Pulmonary artery endothelial cell (primary cell): Measurements from ENCODE around the gene SLC15A5. TPM values are rescaled to one million over a fixed set of nuclear protein-coding genes. Genes with fewer than 3 reads are reported as not detected.

ENCODE experiments used
- DNase-seq: peaks from one replicate; pipeline ENCODE4 v3.0.0-alpha.2; 2011; ENCODE audit warnings: low read depth, low spot score
- total RNA-seq: library from RNA; depleted of rRNA; stranded (reverse); fragments of >200 nt; gene quantifications from 2 replicates; pipeline ENCODE4 v1.2.3, GENCODE V29; 2014

Gene SLC15A5
- total RNA-seq, 1 donor from 2014 or later, result not detected

DNA sequence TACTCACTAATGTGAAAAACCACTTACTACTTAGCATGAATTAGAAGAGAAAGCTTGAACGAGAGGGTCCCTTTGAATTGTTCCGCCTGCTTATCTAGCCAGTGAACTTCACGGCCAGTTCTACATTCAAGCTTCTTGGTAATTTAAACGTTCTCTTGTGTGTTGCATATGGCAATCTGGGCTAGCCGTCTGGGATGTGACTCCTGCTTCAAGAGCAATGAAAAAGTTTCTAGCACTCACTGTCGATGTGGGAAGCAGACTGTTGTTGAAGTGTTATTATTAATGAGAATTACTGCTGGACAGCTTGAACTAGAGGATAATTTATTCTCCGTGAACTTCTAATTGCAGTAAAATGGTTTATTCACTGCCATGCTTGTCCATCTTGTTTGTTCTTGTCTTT is 93.9 kb downstream of the SLC15A5 start:
- no peak for DNase-seq

DNA sequence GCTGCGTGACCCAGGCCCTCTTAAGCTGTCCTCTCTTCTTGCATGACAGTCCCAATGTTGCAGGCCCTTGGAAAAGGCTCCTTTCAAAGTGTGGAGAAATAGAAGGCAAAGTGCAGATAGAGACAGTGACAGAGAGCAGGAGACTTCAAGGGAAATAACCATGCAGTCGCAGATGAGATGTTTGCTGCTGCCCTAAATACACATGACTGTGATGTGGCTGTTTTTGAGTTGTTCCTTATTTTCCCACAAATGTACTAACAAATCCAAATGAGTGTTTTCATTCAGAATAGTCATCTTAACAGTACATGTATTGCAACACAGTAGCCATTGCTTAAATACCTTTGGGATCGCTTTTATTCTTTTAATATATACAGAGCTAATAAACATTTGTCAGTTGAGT is 101.6 kb downstream of the SLC15A5 start:
- no peak for DNase-seq

DNA sequence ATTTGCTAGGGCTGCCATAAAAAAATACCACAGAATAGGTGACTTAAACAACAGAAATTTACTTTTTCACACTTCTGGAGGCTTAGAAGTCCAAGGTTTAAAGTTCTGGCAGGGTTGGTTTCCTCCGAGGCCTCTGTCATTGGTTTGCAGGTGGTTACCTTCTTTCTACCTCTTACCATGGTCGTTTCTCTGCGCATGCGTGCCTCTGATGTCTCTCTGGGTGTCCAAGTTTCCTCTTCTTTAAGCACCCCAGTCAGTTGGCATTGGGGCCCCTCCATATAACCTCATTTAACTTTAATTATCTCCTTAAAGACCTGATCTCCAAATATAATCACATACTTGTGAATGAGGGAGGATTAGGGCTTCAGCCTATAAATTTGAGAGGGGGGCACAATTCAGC is 103.2 kb downstream of the SLC15A5 start:
- no peak for DNase-seq

DNA sequence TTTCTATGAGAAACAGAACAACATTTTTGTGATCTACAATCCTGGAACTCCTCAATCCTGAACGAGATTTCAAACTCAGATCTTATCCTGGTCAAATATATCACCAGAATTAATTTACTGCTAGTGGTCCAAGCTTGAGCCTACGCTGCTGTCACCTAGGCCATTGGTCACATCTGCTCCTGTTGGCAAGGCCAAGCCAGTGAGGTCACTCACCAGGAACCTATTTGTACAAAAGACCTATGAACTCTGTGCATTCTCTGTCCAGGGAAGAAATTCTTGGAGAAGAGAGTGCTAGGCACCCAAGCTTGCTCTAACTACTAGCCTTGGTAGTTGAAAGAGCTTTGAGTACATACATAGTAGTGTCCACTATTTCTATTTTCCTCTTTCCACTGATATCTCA is 106.1 kb downstream of the SLC15A5 start:
- DNase-seq, result no peak

DNA sequence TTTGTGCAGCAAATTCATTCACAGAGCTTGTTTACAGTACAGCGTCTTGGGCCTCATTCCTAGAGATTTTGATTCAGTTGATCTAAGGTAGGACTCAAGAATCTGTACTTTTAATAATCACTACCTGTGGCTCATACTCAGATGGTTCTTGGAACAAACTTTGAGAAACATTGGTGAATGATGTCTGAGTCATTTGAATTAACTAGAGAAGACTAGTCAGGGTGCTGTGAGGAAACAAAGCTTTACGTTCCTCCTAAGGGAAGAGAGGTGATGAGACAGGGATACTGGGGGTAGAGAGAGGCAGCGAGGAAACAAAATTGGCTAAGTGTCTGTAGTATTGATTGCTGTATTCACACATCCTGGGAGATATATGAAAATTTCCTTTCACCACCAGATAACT is 109.4 kb downstream of the SLC15A5 start:
- no peak for DNase-seq

DNA sequence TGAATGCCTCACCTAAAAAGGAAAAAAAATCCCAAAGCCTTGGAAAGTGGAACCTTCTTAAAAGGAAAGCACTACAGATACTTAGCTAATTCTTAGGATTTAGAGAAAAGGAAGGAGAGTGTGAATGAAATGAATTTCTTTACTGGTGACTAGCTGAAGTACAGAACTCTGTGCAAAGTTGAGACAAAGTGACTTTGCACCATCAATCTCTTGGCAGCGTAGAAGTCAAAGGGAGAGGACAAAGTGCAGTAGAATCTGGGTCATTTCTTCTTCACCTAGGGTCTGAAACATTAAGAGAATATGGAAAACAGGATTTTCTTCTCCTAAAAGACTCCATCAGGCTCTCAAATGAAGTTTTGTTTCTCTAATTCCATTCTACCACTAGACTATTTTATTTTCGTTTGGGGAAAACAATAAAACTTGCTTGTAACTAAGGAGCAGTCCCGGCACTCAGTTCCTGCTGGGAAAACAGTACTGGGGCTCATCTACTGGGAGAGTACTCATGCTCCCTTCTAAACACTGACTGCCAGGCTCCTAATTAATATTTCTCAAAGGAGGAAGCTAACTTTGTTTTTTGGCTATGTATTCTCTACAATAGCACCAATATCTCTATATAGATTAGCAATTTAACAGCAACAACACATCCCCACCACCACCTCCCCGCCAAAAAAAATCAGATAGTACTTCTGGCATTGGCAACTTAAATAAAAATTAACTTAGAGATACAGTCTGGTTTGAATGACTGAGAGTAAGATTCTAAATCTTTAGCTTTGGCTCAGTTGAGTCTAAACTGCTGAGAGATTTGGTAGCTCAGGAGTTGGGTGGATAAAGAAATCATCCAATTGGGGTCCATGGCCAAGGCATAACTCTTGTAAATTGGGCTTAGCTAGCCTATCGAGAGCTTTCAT is 110.7 kb downstream of the SLC15A5 start:
- DNase-seq, result no peak

DNA sequence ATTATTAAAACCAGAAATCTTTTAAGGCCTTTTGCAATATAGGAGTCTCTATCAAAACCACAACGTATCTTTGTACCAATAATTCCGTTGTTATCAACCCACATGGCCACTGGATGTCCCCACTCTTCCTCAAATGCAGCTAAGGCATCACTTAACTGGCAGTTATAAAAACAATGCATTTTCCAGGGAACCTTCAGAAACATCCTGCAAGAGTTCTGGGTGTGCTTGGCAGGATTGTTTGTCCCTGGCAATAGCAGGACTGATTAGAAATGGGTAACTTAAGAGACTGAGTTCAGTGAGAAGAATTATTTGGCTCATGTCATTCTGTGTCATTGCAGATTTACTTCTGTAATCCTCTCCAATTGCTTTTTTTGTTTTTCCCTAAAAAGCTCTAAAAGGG is 112.0 kb downstream of the SLC15A5 start:
- DNase-seq, result no peak

DNA sequence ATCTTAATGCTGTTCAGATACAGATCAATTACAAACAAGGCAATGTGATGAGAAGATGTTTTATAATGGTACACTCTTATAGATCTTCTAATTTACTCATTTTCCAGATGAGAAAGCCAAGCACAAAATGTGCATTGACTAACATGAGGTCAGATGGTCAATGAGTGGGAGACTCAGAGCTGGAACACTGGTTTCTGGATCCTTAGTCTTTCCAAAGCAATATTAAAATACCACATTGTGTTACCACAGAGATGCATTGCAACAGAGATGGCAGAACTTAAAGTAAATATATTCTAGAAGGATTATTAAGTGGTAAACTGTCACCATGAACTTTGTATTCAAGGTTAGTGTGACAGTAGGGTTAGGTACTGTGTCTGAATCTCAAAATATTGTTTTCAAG is 113.6 kb downstream of the SLC15A5 start:
- DNase-seq, result no peak

DNA sequence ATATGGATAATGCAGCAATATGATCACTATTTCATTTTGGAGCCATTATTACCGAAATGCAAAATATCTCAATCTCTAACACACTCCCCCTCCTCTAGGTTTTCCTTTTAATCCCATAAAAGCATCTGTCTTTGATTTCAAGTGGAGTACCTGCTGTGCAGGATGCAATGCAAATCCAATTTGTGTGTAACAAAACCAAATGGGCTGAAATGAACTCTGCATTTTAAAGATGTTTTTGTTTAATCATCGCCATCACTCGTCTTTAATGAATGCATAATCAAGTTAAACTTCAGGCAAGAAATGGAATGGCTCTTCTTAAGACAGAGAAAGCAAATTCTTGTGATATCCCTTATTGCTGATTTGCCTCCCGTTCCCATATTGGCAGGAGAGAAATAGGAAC is 114.3 kb downstream of the SLC15A5 start:
- no peak for DNase-seq

DNA sequence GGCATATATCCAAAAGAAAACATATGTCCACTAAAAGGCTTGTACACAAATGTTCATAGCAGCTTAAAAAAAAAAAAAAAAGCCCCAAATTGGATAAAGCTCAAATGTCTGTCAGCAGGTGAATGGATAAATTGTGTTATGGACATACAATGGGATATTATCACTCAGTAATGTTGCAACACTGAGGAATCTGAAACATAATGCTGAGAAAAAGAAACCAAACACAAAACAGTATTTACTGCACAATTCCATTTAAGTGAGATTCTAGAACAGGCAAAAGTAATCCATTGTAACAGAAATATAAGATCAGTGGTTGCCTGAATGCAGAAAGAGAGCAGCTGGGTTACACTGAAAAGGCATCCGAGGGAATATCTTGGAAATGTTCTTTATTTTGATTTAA is 117.9 kb downstream of the SLC15A5 start:
- no peak for DNase-seq

DNA sequence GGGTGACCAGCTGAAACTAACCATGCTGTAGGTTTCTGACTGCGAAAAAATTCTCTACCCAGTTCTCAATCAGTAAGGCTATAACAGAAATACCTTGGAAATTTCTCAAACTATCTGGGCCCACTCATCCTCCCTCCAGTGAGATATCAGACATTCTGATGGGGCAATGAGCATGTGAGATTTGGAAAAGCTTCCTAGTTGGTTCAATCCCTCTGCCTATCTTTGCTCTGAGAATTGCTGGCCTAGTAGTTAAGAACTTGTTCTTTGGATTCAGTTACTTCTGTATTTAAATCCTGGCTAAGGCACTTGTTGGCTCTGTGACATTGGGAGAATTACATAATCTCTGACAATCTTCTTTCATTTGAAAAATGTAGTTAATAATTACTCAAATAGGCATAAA is 119.4 kb downstream of the SLC15A5 start:
- DNase-seq, result no peak

DNA sequence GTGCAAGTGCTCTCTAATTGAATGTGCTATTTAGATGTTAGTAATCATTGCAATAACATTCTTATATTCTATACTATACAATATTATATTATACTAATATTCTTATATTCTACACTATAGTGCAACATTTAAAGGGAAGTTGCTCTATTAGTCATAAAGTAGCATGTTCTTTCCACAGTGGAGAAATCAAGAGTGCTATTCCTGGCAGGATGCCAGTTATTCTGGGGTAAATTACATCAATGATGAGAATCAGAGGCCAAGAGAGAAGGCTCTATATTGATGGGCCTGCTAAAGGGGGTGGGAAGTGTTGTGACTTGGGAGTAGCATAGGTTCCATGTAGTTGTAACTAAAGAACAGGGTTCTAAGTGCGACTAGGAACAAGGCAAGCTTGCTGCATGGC is 121.5 kb downstream of the SLC15A5 start:
- DNase-seq, result no peak

DNA sequence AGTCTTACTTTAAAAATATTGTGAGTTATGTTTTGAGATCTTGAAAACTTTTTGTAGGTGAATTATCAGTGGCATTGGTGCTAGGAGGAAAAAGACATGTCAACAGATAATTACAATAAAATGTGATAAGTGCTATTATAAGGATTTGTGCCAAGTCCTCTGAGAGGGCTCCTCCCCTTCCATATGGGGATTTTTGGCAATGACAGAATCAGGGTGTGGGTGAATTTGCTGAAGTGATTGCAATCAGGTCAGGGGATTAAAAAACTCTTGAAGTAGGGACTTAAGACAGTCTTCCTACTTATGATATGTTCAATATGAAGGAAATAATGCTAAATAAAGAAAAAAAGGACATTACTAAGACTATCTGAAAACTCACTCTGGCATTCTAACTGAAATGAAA is 122.5 kb downstream of the SLC15A5 start:
- no peak for DNase-seq

DNA sequence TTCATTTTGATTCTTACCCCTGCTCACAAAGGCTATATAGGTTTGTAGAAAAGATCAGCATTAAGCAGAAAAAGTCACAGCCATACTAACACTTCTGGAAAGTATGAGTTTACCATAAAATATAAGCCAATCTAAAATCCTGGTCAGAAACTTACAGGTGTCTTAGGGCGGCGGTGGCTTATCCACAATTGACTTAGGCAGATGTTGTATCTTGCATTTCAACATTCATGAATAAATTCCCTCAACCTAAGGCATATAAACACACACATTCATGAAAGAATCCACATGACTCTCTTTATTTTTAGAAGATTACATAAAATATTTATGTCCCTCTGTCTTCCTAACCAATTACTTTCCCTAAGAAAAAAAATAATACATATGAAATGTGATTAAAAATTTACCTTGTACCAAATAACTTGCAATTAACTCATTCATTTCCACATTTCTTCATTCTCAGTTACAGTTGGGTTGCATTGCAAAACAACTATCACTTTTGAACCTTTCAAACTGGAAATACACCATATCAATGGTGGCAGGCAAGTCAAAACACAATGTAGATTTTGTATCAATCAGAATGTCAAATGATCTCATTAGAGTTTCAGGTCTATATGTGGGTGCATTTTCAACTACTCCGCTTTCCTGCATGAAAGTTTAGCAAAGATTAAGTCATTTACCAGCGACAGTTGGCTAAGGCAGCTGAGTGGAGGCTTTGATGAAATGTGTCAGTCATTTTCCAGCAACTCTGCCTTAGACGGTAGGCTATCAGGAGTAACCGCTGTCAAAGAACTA is 124.4 kb downstream of the SLC15A5 start:
- no peak for DNase-seq

DNA sequence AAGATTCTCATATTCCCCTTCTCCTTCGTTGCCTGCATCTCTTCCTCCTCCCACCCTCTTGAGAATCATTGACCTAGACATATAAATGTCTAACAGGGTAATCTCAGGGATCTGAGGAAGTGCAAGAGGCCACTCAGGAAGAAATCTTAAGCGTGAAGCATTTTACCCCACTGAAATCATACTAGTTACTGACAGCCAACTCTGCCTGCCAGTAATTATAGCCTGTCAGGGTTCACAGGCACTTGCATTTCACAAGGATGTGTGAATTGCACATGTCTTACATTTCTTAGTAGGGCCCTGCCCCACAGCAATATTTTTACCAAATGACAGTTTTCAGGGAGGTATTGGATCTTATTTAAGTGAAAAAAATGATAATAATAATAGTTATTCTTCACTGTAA is 127.2 kb downstream of the SLC15A5 start:
- DNase-seq, result no peak

DNA sequence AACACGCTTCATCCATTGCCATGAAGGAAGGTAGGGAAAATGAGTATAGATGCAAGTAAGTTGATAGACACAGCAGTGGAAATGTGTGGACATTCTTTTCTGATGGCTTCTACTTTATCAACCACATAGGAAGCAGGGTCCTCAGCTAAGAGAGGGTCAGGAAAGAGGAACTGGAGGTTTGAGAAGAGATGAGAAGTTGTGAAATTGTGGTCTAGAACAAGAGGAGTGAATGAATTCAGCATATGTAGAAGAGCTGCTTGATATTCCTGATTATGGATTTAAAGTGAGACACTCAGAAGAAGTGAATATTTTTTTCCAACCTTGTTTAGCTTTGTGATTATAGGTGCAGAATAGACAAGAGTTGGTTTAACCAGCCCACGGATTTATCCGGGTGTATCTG is 128.5 kb downstream of the SLC15A5 start:
- no peak for DNase-seq

Other genes starting within 250 kb of the SLC15A5 start
- gene MGST1, start 70.0 kb upstream of the SLC15A5 start, total RNA-seq, result 32.8 and 62.1 TPM in 2 replicates